GM12878 (cell line): ENCODE results near the gene NUDT1. TPM values are rescaled to one million over a fixed set of nuclear protein-coding genes. Genes with fewer than 3 reads are reported as not detected.

Experiments
- ATAC-seq: fragments of 200-7000 bp; cut with Tn5 transposase; 3 replicates; pipeline ENCODE4 v1.9.1; 2020; ENCODE audit warnings: mild to moderate bottlenecking, moderate library complexity
- BruUV-seq: library from RNA; stranded (reverse); fragments of 400-500 nt; replicated peaks from 2 replicates; lab custom pipeline; 2021; lab: Mats Ljungman, UMichigan
- CTCF ChIA-PET: fragments of 300-600 bp; sonication (Branson Sonifier 250); formaldehyde crosslinking; extraction: SDS; loops from one replicate; lab custom pipeline; 2021; ENCODE audit warnings: inconsistent platforms; lab: Yijun Ruan, JAX
- POLR2A ChIA-PET: fragments of 350-600 bp; formaldehyde crosslinking; extraction: SDS; loops from one replicate; lab custom pipeline; 2021; ENCODE audit warnings: inconsistent platforms; lab: Charles Lee
- RAD21 ChIA-PET: fragments of 300-600 bp; sonication (Branson Sonifier 250); formaldehyde crosslinking; loops from one replicate; lab custom pipeline; 2023; ENCODE audit warnings: antibody characterized with exemption; ENCODE audit not compliant: unreplicated experiment; lab: Charles Lee
- SMC1A ChIA-PET: fragments of 300-600 bp; sonication (Branson Sonifier 250); formaldehyde crosslinking; loops from one replicate; lab custom pipeline; 2023; ENCODE audit not compliant: unreplicated experiment, uncharacterized antibody; lab: Charles Lee
- DNase-seq: peaks from one replicate; pipeline ENCODE4 v3.0.0-alpha.2; 2011; ENCODE audit warnings: low read depth, low spot score
- FAIRE-seq: peaks from 3 replicates; lab custom pipeline; 2011; peaks lifted over from hg19 to GRCh38; lab: Jason Lieb, UNC
- H2AFZ ChIP-seq: 2 replicates; pipeline ENCODE4 v1.6.0; 2011; ENCODE audit warnings: low read depth, low read length, control low read depth; ENCODE audit not compliant: control insufficient read depth
- H3K27ac ChIP-seq: 2 replicates; pipeline ENCODE4 v1.5.1; 2011; ENCODE audit warnings: control low read depth; ENCODE audit not compliant: control insufficient read depth, insufficient read depth
- H3K27me3 ChIP-seq, 2 experiments: replicated peaks in 1 of 2; 2 replicates each; pipeline versions ENCODE4 v1.6.0 to v1.6.1; 2011; ENCODE audit warnings: low read length in 1 of 2; ENCODE audit not compliant: control insufficient read depth in 2 of 2, insufficient read depth in 2 of 2
- H3K36me3 ChIP-seq, 2 experiments: 2 replicates each; pipeline ENCODE4 v1.5.1; 2011; ENCODE audit warnings: low read length in 1 of 2; ENCODE audit not compliant: control insufficient read depth in 2 of 2, insufficient read depth in 2 of 2
- H3K4me1 ChIP-seq: 2 replicates; pipeline ENCODE4 v1.6.1; 2011; ENCODE audit warnings: mild to moderate bottlenecking, low read length, moderate library complexity, mixed read lengths; ENCODE audit not compliant: control insufficient read depth, insufficient read depth
- H3K4me2 ChIP-seq: 2 replicates; pipeline ENCODE4 v1.6.0; 2011; ENCODE audit warnings: control low read depth; ENCODE audit not compliant: control insufficient read depth, insufficient read depth
- H3K4me3 ChIP-seq: fragments of 200-600 bp; sonication (generic); 2 replicates; pipeline ENCODE4 v1.5.1; 2016
- H3K79me2 ChIP-seq: 2 replicates; pipeline ENCODE4 v1.6.0; 2011; ENCODE audit warnings: low read length; ENCODE audit not compliant: control insufficient read depth, insufficient read depth
- H3K9ac ChIP-seq: 2 replicates; pipeline ENCODE4 v1.8.0; 2011; ENCODE audit warnings: low read length, control low read depth, mixed read lengths; ENCODE audit not compliant: control insufficient read depth, insufficient read depth
- H3K9me3 ChIP-seq: replicated peaks from 3 replicates; pipeline ENCODE4 v1.5.1; 2011; ENCODE audit warnings: mild to moderate bottlenecking, low read length; ENCODE audit not compliant: control insufficient read depth, insufficient read depth
- H4K20me1 ChIP-seq: 2 replicates; pipeline ENCODE4 v1.6.0; 2011; ENCODE audit not compliant: control insufficient read depth, insufficient read depth
- ASH2L ChIP-seq: fragments of 300-600, 200-600 bp; sonication (generic); IDR thresholded peaks from 2 replicates; pipeline ENCODE4 v1.6.1; 2017; ENCODE audit warnings: low read depth, mild to moderate bottlenecking, borderline replicate concordance
- BCL11A ChIP-seq: IDR thresholded peaks from 2 replicates; pipeline ENCODE4 v1.6.1; 2011; ENCODE audit warnings: low read depth, low read length
- BMI1 ChIP-seq: fragments of 450-650 bp; IDR thresholded peaks from 2 replicates; pipeline ENCODE4 v1.6.1; 2016; ENCODE audit warnings: mild to moderate bottlenecking, moderate library complexity, borderline replicate concordance
- CTCF ChIP-seq, 3 experiments: IDR thresholded peaks in 2 of 3; conservative IDR thresholded peaks in 1 of 3; 2 replicates each; pipeline ENCODE4 v1.5.1; 2011; ENCODE audit warnings: low read depth in 3 of 3, low read length in 3 of 3, mild to moderate bottlenecking in 3 of 3, control low read depth in 2 of 3, moderate library complexity in 2 of 3, inconsistent platforms in 1 of 3, mixed read lengths in 1 of 3; ENCODE audit not compliant: control insufficient read depth in 2 of 3, insufficient read depth in 1 of 3; ENCODE audit errors: extremely low read depth in 1 of 3
- GATAD2B ChIP-seq: fragments of 450-650 bp; conservative IDR thresholded peaks from 2 replicates; pipeline ENCODE4 v1.6.1; 2017; ENCODE audit warnings: low read depth, mild to moderate bottlenecking, moderate library complexity
- IRF3 ChIP-seq: fragments of 450-650 bp; IDR thresholded peaks from 2 replicates; pipeline ENCODE4 v1.6.1; 2014; ENCODE audit warnings: mild to moderate bottlenecking
- MLLT1 ChIP-seq: fragments of 450-650 bp; IDR thresholded peaks from 2 replicates; pipeline ENCODE4 v1.6.1; 2016; ENCODE audit warnings: mild to moderate bottlenecking
- NFIC ChIP-seq: IDR thresholded peaks from 2 replicates; pipeline ENCODE4 v1.6.1; 2012; ENCODE audit warnings: low read depth, mild to moderate bottlenecking, inconsistent platforms, low read length, moderate library complexity
- NR2C2 ChIP-seq: IDR thresholded peaks from 2 replicates; pipeline ENCODE4 v1.6.1; 2011; ENCODE audit warnings: borderline replicate concordance, low read depth; ENCODE audit not compliant: control insufficient read depth, insufficient read length
- SMAD5 ChIP-seq: IDR thresholded peaks from 2 replicates; pipeline ENCODE4 v1.6.1; 2016; ENCODE audit warnings: antibody characterized with exemption, low read depth
- STAT1 ChIP-seq: fragments of 450-650 bp; conservative IDR thresholded peaks from 2 replicates; pipeline ENCODE4 v1.6.1; 2014; ENCODE audit warnings: antibody characterized with exemption, mild to moderate bottlenecking
- ZBTB4 ChIP-seq: fragments of 450-650 bp; formaldehyde crosslinking; IDR thresholded peaks from 2 replicates; pipeline ENCODE4 v1.4.0; 2022; ENCODE audit warnings: mild to moderate bottlenecking, moderate library complexity
- ZNF207 ChIP-seq: fragments of 450-650 bp; IDR thresholded peaks from 2 replicates; pipeline ENCODE4 v1.6.1; 2014; ENCODE audit warnings: antibody characterized with exemption, mild to moderate bottlenecking, borderline replicate concordance
- WGBS: methylation state at CpG from one replicate; pipeline ENCODE4 v1.1.6; 2016; ENCODE audit warnings: low lambda C conversion rate; ENCODE audit not compliant: insufficient replicate concordance, insufficient coverage; ENCODE audit errors: missing lambda C conversion rate; 5-methylcytosine and 5-hydroxymethylcytosine counted together
- in situ Hi-C: fragments of 300-500 bp; cut with MboI; formaldehyde crosslinking; loops from 9 replicates; pipeline ENCODE4 v1.14.3; 2018; ENCODE audit warnings: mixed read lengths
- intact Hi-C: fragments of 100-400 bp; cut with micrococcal nuclease; formaldehyde crosslinking; loops from one replicate; pipeline ENCODE4 v1.14.2; 2022; ENCODE audit not compliant: unreplicated experiment
- polyA plus RNA-seq, 11 experiments: library from polyadenylated mRNA; depleted of rRNA in 4 of 11; unstranded in 6 of 11; stranded (reverse) in 5 of 11; fragments of >200 nt; fragmentation: Nextera tagmentation in 4 of 11; fragmentation: Illumina TruSeq in 1 of 11; extraction: Ambion mirVana in 4 of 11; extraction: Trizol in 1 of 11; gene quantifications; 1 replicate in 1 of 11; 2 replicates in 10 of 11; pipeline versions ENCODE4 v1.2.1 to v1.2.3, GENCODE V29; 2011 to 2016; ENCODE audit warnings: inconsistent platforms in 2 of 11, missing spikeins in 2 of 11, low read depth in 1 of 11
- total RNA-seq, 4 experiments: library from RNA; depleted of rRNA in 3 of 4; stranded (reverse); fragments of >200 nt in 3 of 4; fragmentation: Illumina TruSeq in 1 of 4; extraction: Trizol in 1 of 4; gene quantifications; 2 replicates each; pipeline versions ENCODE4 v1.2.1 to v1.2.3, GENCODE V29; 2013 to 2021

The NUDT1 gene
- total and polyA plus RNA-seq, 10 of the 15 experiments (the other 5 are each of a cell fraction or from before 2014, with no cell fraction given): 7.7 to 122 (median 59.2) TPM

GRCh38 chr7:2274666-2275065 is 32.6 kb downstream of the NUDT1 start:
- intact Hi-C loops (no loop called here), in situ Hi-C loops (no loop called here)
- no peak for ATAC-seq
- FAIRE-seq: no peak
- 99% methylated on average over 7 of the region's 7 CpGs for WGBS
- DNase-seq: no peak
- Histone ChIP-seq H3K4me1 (no peaks in the 10 kb centered on the region), H4K20me1 (no peaks in the 10 kb centered on the region), H3K9me3 (no peaks in the 10 kb centered on the region), H3K4me3 (no peak overlapping the region), H3K79me2 (peaks cover 4% of the 10 kb centered on the region), H2AFZ (no peak overlapping the region), H3K36me3 (peaks cover 7 to 41% of the 10 kb centered on the region in 2 experiments; a peak in 3 of 4 replicates), H3K27ac (no peak overlapping the region), H3K4me2 (no peak overlapping the region), H3K27me3 (no peaks in the 10 kb centered on the region), H3K9ac (no peak overlapping the region)
- TF ChIP-seq CTCF (IDR thresholded peaks at IDR 0.05 in 2 of 3, conservative IDR thresholded peaks at IDR 0.05 in 1 of 3; ENCODE audit: control insufficient read depth in 2 of 3, extremely low read depth in 1 of 3, insufficient read depth in 1 of 3, low read depth in 3 of 3, low read length in 3 of 3) (no peak), SMAD5 (no peak), BCL11A (no peak), GATAD2B (no peak), MLLT1 (no peak), NFIC (no peak), IRF3 (no peak), BMI1 (no peak), ZNF207 (no peak), ASH2L (no peak), STAT1 (no peak), ZBTB4 (CRISPR knock-in tag) (no peak), NR2C2 (no peak)
- ChIA-PET SMC1A (interaction anchor here (0.5 kb wide), 1 partner anchor 243 kb away, joined by 3 read pairs; no protein-coding TSS in a partner anchor), CTCF (no interaction called here), RAD21 (no interaction called here), POLR2A (interaction anchor here (0.5 kb wide), 1 partner anchor 32 kb away, joined by 7 read pairs; no protein-coding TSS in a partner anchor)
- no TSS peak for BruUV-seq
